Measurements from ENCODE around the gene FKBP7.
"Not testable (repeated sequence)": the region's sequence is repeated elsewhere in the genome, so short reads cannot be mapped to it uniquely, and the experiment has no call there.

Gene FKBP7

DNA sequence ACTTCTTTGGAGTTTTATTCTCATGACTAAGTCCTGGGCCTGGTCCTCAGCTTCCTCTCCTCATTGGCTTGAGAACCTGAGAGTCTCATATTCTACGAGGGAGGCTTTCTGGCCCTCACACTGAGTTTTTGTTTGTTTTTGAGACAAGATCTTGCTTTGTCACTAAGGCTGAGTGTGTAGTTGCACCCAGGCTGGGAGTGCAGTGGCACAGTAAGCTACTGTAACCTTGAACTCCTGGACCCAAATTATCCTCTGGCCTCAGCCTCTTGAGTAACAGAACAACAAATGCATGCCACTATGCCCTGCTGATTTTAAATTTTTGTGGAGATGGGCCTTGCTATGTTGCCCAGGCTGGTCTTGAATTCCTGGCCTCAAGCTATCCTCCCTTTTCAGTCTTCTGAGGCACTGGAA lies 50.0 kb downstream of the FKBP7 start:
- peaks cover 3% of the 10 kb centered on the region for H3K36me3 ChIP-seq
- no peak for DNase-seq
- H3K27me3 ChIP-seq = no peaks in the 10 kb centered on the region
- no peak for TF ChIP-seq CTCF (IDR thresholded peaks at IDR 0.05; ENCODE audit: low read depth, low read length)
- no peaks in the 10 kb centered on the region for H3K4me1 ChIP-seq
- H3K9me3 ChIP-seq = no peaks in the 10 kb centered on the region
- H3K4me3 ChIP-seq (ENCODE audit: low read depth, low read length) = no peak overlapping the region

DNA sequence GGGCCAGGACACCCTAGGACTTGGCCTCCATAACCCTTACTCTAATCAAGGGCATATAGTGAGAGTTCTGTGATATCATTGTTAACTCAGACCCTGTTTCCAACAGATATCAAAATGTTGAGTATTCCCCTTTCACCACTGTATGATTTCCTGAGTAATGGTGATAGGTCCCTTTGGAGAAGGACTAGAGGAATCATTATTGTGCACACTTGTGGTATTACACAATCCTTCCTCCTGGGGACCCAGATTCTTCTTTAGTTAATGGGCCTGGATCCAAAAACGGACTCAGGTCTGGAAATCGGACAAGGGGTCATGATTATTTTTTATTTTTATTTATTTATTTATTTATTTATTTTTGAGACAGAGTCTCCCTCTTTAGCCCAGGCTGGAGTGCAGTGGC lies 50.9 kb downstream of the FKBP7 start:
- Histone ChIP-seq H3K9me3 (no peaks in the 10 kb centered on the region), H3K36me3 (peaks cover 3% of the 10 kb centered on the region)
- TF ChIP-seq CTCF (IDR thresholded peaks at IDR 0.05; ENCODE audit: low read depth, low read length) = no peak

GRCh38 chr2:178426388-178426787 lies 52.0 kb downstream of the FKBP7 start:
- Histone ChIP-seq H3K36me3 (no peaks in the 10 kb centered on the region; the same call in 1 of the 2 replicates), H3K4me1 (no peaks in the 10 kb centered on the region), H3K9me3 (no peaks in the 10 kb centered on the region), H3K27me3 (no peaks in the 10 kb centered on the region), H3K4me3 (ENCODE audit: low read depth, low read length) (no peak overlapping the region)
- DNase-seq = no peak
- TF ChIP-seq CTCF (IDR thresholded peaks at IDR 0.05; ENCODE audit: low read depth, low read length) = no peak

More for the DNA sequence above, 50.9 kb downstream of the FKBP7 start:
- no peaks in the 10 kb centered on the region for H3K27me3 ChIP-seq
- H3K4me3 ChIP-seq (ENCODE audit: low read depth, low read length) = no peak overlapping the region
- no peaks in the 10 kb centered on the region for H3K4me1 ChIP-seq
- DNase-seq = no peak

- Histone ChIP-seq H3K4me3 (ENCODE audit: low read depth, low read length) (no peak overlapping the region), H3K27me3 (no peaks in the 10 kb centered on the region), H3K4me1 (no peaks in the 10 kb centered on the region), H3K36me3 (no peaks in the 10 kb centered on the region; the same call in 1 of the 2 replicates), H3K9me3 (no peaks in the 10 kb centered on the region)
- no peak for DNase-seq
- no peak for TF ChIP-seq CTCF (IDR thresholded peaks at IDR 0.05; ENCODE audit: low read depth, low read length)
These were observed 53.1 kb downstream of the FKBP7 start for GRCh38 chr2:178425255-178425827.

DNA sequence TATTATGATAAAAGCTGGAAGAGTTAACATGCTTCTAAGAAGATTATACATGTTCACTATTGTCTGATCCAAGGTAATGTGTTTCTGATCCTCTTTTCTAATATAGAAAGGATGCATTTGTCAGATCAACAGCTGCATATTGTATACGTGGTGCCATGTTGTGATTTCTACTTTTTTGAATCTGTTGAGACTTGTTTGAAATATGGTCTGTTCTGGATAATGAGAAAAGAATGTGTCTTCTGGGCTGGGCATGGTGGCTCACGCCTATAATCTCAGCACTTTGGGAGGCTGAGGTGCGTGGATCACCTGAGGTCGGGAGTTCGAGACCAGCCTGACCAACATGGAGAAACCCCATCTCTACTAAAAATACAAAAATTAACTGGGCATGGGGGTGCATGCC lies 54.7 kb downstream of the FKBP7 start:
- H3K4me3 ChIP-seq (ENCODE audit: low read depth, low read length); H3K27me3 ChIP-seq; DNase-seq; H3K36me3 ChIP-seq; H3K9me3 ChIP-seq; H3K4me1 ChIP-seq: not testable (repeated sequence)

GRCh38 chr2:178422097-178422496 lies 56.3 kb downstream of the FKBP7 start:
- Histone ChIP-seq H3K4me1 (no peaks in the 10 kb centered on the region), H3K27me3 (no peaks in the 10 kb centered on the region), H3K4me3 (ENCODE audit: low read depth, low read length) (no peak overlapping the region), H3K9me3 (no peaks in the 10 kb centered on the region), H3K36me3 (no peaks in the 10 kb centered on the region; the same call in 1 of the 2 replicates)
- no peak for DNase-seq
- no peak for TF ChIP-seq CTCF (IDR thresholded peaks at IDR 0.05; ENCODE audit: low read depth, low read length)
